HCT116 (cell line): ENCODE measurements around the gene RASGRF2. TPM values are rescaled to one million over a fixed set of nuclear protein-coding genes. Genes with fewer than 3 reads are reported as not detected.

Experiments
- ATAC-seq: fragments of 200-7000 bp; cut with Tn5 transposase; 2 replicates; pipeline ENCODE4 v1.9.1; 2020; ENCODE audit warnings: mild to moderate bottlenecking, moderate library complexity
- BruUV-seq: library from RNA; stranded (reverse); fragments of 400-500 nt; replicated peaks from 2 replicates; lab custom pipeline; 2021; lab: Mats Ljungman, UMichigan
- CTCF ChIA-PET: fragments of 300-600 bp; sonication (Branson Sonifier 250); formaldehyde crosslinking; loops from one replicate; lab custom pipeline; 2021; ENCODE audit warnings: antibody characterized with exemption; lab: Charles Lee
- POLR2A ChIA-PET: fragments of 300-600, 350-600 bp; sonication (Branson Sonifier 250); formaldehyde crosslinking; loops from one replicate; lab custom pipeline; 2021; ENCODE audit warnings: antibody characterized with exemption; lab: Charles Lee
- RAD21 ChIA-PET, 2 experiments: fragments of 300-600 bp; sonication (Branson Sonifier 250); formaldehyde crosslinking; loops; one replicate each; lab custom pipeline; 2023; ENCODE audit warnings: low total read pairs in 2 of 2; ENCODE audit not compliant: uncharacterized antibody in 2 of 2, unreplicated experiment in 2 of 2, low non-redundant PET in 1 of 2; lab: Charles Lee
- DNase-seq: peaks from one replicate; pipeline ENCODE4 v3.0.0-alpha.2; 2010; ENCODE audit warnings: low read depth, low spot score
- H2AFZ ChIP-seq: fragments of 200-600 bp; shearing (Covaris generic), sonication (generic); 2 replicates; pipeline ENCODE4 v1.6.1; 2017; ENCODE audit warnings: low read depth, mixed run types, mixed read lengths, antibody characterized with exemption, low read length; ENCODE audit not compliant: poor library complexity, severe bottlenecking
- H3K27ac ChIP-seq: 2 replicates; pipeline ENCODE4 v1.5.1; 2012; ENCODE audit warnings: low read depth, low read length
- H3K27me3 ChIP-seq: fragments of 200-600 bp; sonication (generic); 2 replicates; pipeline ENCODE4 v1.6.1; 2016; ENCODE audit warnings: mixed run types, low read length, mixed read lengths; ENCODE audit not compliant: insufficient read depth
- H3K36me3 ChIP-seq, 2 experiments: fragments of 200-500 bp in 1 of 2; fragments of 200-600 bp in 1 of 2; sonication (Bioruptor generic) in 1 of 2; sonication (generic) in 1 of 2; 2 replicates each; pipeline versions ENCODE4 v1.5.1 to v1.6.1; 2014 to 2016; ENCODE audit warnings: low read length in 2 of 2, inconsistent platforms in 1 of 2, mixed read lengths in 1 of 2, mixed run types in 1 of 2; ENCODE audit not compliant: insufficient read depth in 2 of 2, control insufficient read depth in 1 of 2
- H3K4me1 ChIP-seq, 2 experiments: fragments of 200-600 bp in 1 of 2; sonication (generic) in 1 of 2; 2 replicates each; pipeline versions ENCODE4 v1.5.1 to v1.6.1; 2012 to 2017; ENCODE audit warnings: low read length in 2 of 2, inconsistent platforms in 1 of 2, mild to moderate bottlenecking in 1 of 2, mixed read lengths in 1 of 2, mixed run types in 1 of 2, moderate library complexity in 1 of 2; ENCODE audit not compliant: insufficient read depth in 2 of 2, control insufficient read depth in 1 of 2
- H3K4me2 ChIP-seq: fragments of 200-600 bp; sonication (generic); 2 replicates; pipeline ENCODE4 v1.6.1; 2017; ENCODE audit warnings: mixed run types, low read length, mixed read lengths
- H3K4me3 ChIP-seq, 2 experiments: fragments of 200-600 bp in 1 of 2; sonication (generic) in 1 of 2; replicated peaks in 1 of 2; 2 replicates each; pipeline ENCODE4 v1.5.1; 2011 to 2016; ENCODE audit warnings: low read length in 2 of 2, control low read depth in 1 of 2, low read depth in 1 of 2, mild to moderate bottlenecking in 1 of 2, mixed read lengths in 1 of 2, mixed run types in 1 of 2
- H3K79me2 ChIP-seq: fragments of 200-600 bp; sonication (generic); 2 replicates; pipeline ENCODE4 v1.6.1; 2017; ENCODE audit warnings: mild to moderate bottlenecking, mixed run types, low read length, moderate library complexity, mixed read lengths; ENCODE audit not compliant: insufficient read depth
- H3K9ac ChIP-seq: fragments of 200-600 bp; sonication (generic); 2 replicates; pipeline ENCODE4 v1.6.1; 2016; ENCODE audit warnings: low read length, mixed read lengths
- H3K9me2 ChIP-seq: fragments of 200-600 bp; sonication (generic), shearing (Covaris generic); 2 replicates; pipeline ENCODE4 v1.6.1; 2017; ENCODE audit warnings: mixed run types, mild to moderate bottlenecking, moderate library complexity; ENCODE audit not compliant: insufficient read depth
- H3K9me3 ChIP-seq, 2 experiments: fragments of 200-500 bp in 1 of 2; fragments of 200-600 bp in 1 of 2; sonication (Bioruptor generic) in 1 of 2; sonication (generic) in 1 of 2; 2 replicates each; pipeline ENCODE4 v1.6.1; 2014 to 2017; ENCODE audit warnings: low read length in 2 of 2, mixed read lengths in 2 of 2, inconsistent platforms in 1 of 2, low read depth in 1 of 2, mild to moderate bottlenecking in 1 of 2, mixed run types in 1 of 2, moderate library complexity in 1 of 2; ENCODE audit not compliant: control insufficient read depth in 1 of 2, insufficient read depth in 1 of 2
- H4K20me1 ChIP-seq: fragments of 200-600 bp; sonication (generic), shearing (Covaris generic); 2 replicates; pipeline ENCODE4 v1.6.1; 2017; ENCODE audit warnings: mixed run types, mild to moderate bottlenecking, moderate library complexity; ENCODE audit not compliant: insufficient read depth
- CEBPB ChIP-seq: IDR thresholded peaks from 2 replicates; pipeline ENCODE4 v1.6.1; 2012; ENCODE audit warnings: low read depth
- EGR1 ChIP-seq: IDR thresholded peaks from 2 replicates; pipeline ENCODE4 v1.6.1; 2012; ENCODE audit warnings: low read depth
- FOSL1 ChIP-seq: IDR thresholded peaks from 2 replicates; pipeline ENCODE4 v1.6.1; 2012; ENCODE audit warnings: low read depth
- JUND ChIP-seq: IDR thresholded peaks from 2 replicates; pipeline ENCODE4 v1.6.1; 2012
- POLR2AphosphoS5 ChIP-seq: IDR thresholded peaks from 2 replicates; pipeline ENCODE4 v1.6.1; 2011; ENCODE audit warnings: mild to moderate bottlenecking, low read depth, low read length, moderate library complexity
- SIN3A ChIP-seq: IDR thresholded peaks from 2 replicates; pipeline ENCODE4 v1.6.1; 2012; ENCODE audit warnings: low read depth
- SRF ChIP-seq: IDR thresholded peaks from 2 replicates; pipeline ENCODE4 v1.6.1; 2012; ENCODE audit warnings: low read depth
- TCF7L2 ChIP-seq: IDR thresholded peaks from 2 replicates; pipeline ENCODE4 v1.7.0; 2011; ENCODE audit warnings: borderline replicate concordance, inconsistent platforms; ENCODE audit not compliant: insufficient read depth, insufficient read length; ENCODE audit errors: extremely low read depth
- YY1 ChIP-seq: IDR thresholded peaks from 2 replicates; pipeline ENCODE4 v1.6.1; 2011; ENCODE audit warnings: low read length, low read depth, moderate library complexity, mild to moderate bottlenecking; ENCODE audit not compliant: insufficient replicate concordance; ENCODE audit errors: extremely low read depth
- ZFX ChIP-seq: fragments of 450-650 bp; IDR thresholded peaks from 2 replicates; pipeline ENCODE4 v1.6.1; 2017
- ZNF274 ChIP-seq: fragments of 200-500 bp; sonication (Bioruptor generic); IDR thresholded peaks from 2 replicates; pipeline ENCODE4 v1.6.1; 2014; ENCODE audit warnings: mild to moderate bottlenecking, low read depth, low read length, inconsistent platforms
- intact Hi-C: fragments of 100-400 bp; cut with micrococcal nuclease; formaldehyde crosslinking; loops from 2 replicates; pipeline ENCODE4 v1.10.0; 2022
- total RNA-seq: library from RNA; stranded (reverse); gene quantifications from one replicate; pipeline ENCODE4 v1.2.1, GENCODE V29; 2021; ENCODE audit not compliant: unreplicated experiment
- TF ChIP-seq, protein P1 (sequence below), 3 experiments: fragments of 200-600 bp in 1 of 3; sonication (generic) in 1 of 3; IDR thresholded peaks in 2 of 3; conservative IDR thresholded peaks in 1 of 3; 2 replicates each; pipeline ENCODE4 v1.5.1; 2012 to 2017; ENCODE audit warnings: low read depth in 2 of 3, low read length in 2 of 3, antibody characterized with exemption in 1 of 3, borderline replicate concordance in 1 of 3, control low read depth in 1 of 3, mild to moderate bottlenecking in 1 of 3, mixed read lengths in 1 of 3, mixed run types in 1 of 3, moderate library complexity in 1 of 3; ENCODE audit not compliant: insufficient read depth in 1 of 3
- TF ChIP-seq, protein P2 (sequence below): IDR thresholded peaks from 2 replicates; pipeline ENCODE4 v1.6.1; 2011; ENCODE audit warnings: mild to moderate bottlenecking, low read length, moderate library complexity; ENCODE audit not compliant: insufficient replicate concordance; ENCODE audit errors: extremely low read depth

The RASGRF2 gene
- total RNA-seq, 1 experiment from 2014 or later, result 0.05 TPM

DNA sequence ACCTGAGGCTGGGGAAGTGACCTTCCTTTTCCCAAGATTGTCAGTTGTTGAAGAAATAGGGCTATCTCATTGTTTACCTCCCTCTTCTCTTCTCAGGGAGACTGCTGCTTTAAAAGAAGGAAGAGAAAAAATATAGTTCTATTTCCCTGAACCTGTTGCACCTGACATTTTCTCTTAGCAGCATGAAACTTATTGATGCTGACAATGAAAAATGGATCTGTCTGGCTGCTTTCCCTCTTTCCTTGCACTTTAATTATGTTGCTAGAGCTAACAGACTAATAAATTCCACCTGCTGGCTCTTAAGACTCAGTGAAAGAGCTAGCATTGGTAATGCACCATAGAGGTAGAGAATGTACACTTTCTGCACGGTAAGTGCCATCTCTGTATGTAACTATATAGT, 266.8 kb downstream of the RASGRF2 start:
- RAD21 ChIA-PET, result no interaction called here
- Histone ChIP-seq H4K20me1 (no peaks in the 10 kb centered on the region), H2AFZ (no peak overlapping the region), H3K27me3 (no peaks in the 10 kb centered on the region), H3K4me1 (no peaks in the 10 kb centered on the region), H3K79me2 (no peaks in the 10 kb centered on the region), H3K4me3 (no peak overlapping the region), H3K9me3 (no peaks in the 10 kb centered on the region), H3K36me3 (no peaks in the 10 kb centered on the region), H3K27ac (no peak overlapping the region), H3K4me2 (no peak overlapping the region), H3K9me2 (no peaks in the 10 kb centered on the region), H3K9ac (no peak overlapping the region)
- BruUV-seq, result no TSS peak
- CTCF ChIA-PET, result no interaction called here
- POLR2A ChIA-PET, result no interaction called here
- TF ChIP-seq ZNF274 (no peak), CEBPB (no peak), YY1 (no peak), POLR2AphosphoS5 (no peak), JUND (no peak), SIN3A (no peak), SRF (no peak), EGR1 (no peak), FOSL1 (no peak), TCF7L2 (no peak), ZFX (no peak)
- TF ChIP-seq, protein P1, sequence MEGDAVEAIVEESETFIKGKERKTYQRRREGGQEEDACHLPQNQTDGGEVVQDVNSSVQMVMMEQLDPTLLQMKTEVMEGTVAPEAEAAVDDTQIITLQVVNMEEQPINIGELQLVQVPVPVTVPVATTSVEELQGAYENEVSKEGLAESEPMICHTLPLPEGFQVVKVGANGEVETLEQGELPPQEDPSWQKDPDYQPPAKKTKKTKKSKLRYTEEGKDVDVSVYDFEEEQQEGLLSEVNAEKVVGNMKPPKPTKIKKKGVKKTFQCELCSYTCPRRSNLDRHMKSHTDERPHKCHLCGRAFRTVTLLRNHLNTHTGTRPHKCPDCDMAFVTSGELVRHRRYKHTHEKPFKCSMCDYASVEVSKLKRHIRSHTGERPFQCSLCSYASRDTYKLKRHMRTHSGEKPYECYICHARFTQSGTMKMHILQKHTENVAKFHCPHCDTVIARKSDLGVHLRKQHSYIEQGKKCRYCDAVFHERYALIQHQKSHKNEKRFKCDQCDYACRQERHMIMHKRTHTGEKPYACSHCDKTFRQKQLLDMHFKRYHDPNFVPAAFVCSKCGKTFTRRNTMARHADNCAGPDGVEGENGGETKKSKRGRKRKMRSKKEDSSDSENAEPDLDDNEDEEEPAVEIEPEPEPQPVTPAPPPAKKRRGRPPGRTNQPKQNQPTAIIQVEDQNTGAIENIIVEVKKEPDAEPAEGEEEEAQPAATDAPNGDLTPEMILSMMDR (IDR thresholded peaks at IDR 0.05 in 2 of 3, conservative IDR thresholded peaks at IDR 0.05 in 1 of 3; ENCODE audit: borderline replicate concordance in 1 of 3, insufficient read depth in 1 of 3, low read depth in 2 of 3, low read length in 2 of 3), result no peak
- TF ChIP-seq, protein P2, sequence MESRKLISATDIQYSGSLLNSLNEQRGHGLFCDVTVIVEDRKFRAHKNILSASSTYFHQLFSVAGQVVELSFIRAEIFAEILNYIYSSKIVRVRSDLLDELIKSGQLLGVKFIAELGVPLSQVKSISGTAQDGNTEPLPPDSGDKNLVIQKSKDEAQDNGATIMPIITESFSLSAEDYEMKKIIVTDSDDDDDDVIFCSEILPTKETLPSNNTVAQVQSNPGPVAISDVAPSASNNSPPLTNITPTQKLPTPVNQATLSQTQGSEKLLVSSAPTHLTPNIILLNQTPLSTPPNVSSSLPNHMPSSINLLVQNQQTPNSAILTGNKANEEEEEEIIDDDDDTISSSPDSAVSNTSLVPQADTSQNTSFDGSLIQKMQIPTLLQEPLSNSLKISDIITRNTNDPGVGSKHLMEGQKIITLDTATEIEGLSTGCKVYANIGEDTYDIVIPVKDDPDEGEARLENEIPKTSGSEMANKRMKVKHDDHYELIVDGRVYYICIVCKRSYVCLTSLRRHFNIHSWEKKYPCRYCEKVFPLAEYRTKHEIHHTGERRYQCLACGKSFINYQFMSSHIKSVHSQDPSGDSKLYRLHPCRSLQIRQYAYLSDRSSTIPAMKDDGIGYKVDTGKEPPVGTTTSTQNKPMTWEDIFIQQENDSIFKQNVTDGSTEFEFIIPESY, result no peak
- DNase-seq (no peak), ATAC-seq (no peak)
- intact Hi-C loops, result no loop called here
